Uterus (tissue), 2 donors: Measurements from ENCODE around the gene PCBP1.

ENCODE experiments used
- CTCF ChIP-seq, 4 experiments: fragments of 200-600 bp in 2 of 4; fragments of 450-650 bp in 2 of 4; sonication (generic) in 2 of 4; IDR thresholded peaks; one replicate each; pipeline ENCODE4 v1.5.1; 2016 to 2019; ENCODE audit warnings: antibody characterized with exemption in 4 of 4, mild to moderate bottlenecking in 2 of 4, moderate library complexity in 1 of 4
- POLR2A ChIP-seq, 2 donors: fragments of 450-650 bp; IDR thresholded peaks; one replicate each; pipeline ENCODE4 v1.6.1; 2016; ENCODE audit warnings: antibody characterized with exemption in 2 of 2, mild to moderate bottlenecking in 1 of 2, moderate library complexity in 1 of 2

- TF ChIP-seq CTCF (IDR thresholded peaks at IDR 0.05) = no peak
- TF ChIP-seq POLR2A (IDR thresholded peaks at IDR 0.05) = no peak
These were observed 16.3 kb downstream of the PCBP1 start for GRCh38 chr2:70103531-70104061.
